GM18508 (cell line): ENCODE results near the gene SRSF12.
"Not testable (repeated sequence)": the region's sequence is repeated elsewhere in the genome, so short reads cannot be mapped to it uniquely, and the experiment has no call there.

Source experiments
- ATAC-seq: cut with Tn5 transposase; IDR thresholded peaks from one replicate; pipeline ENCODE4 v1.9.1; 2021; ENCODE audit warnings: moderate number of reproducible peaks; ENCODE audit not compliant: insufficient read depth, unreplicated experiment

SRSF12 gene

GRCh38 chr6:89079511-89080234 is 38.2 kb downstream of the SRSF12 start:
- no peak for ATAC-seq

- no peak for ATAC-seq
Measured at GRCh38 chr6:89073840-89074239, 44.0 kb downstream of the SRSF12 start.

GRCh38 chr6:89073014-89073620 is 44.8 kb downstream of the SRSF12 start:
- no peak for ATAC-seq

- no peak for ATAC-seq
Measured at GRCh38 chr6:89071036-89071435, 46.8 kb downstream of the SRSF12 start.

GRCh38 chr6:89069536-89070163 is 48.2 kb downstream of the SRSF12 start:
- no peak for ATAC-seq

GRCh38 chr6:89068695-89069094 is 49.2 kb downstream of the SRSF12 start:
- ATAC-seq = no peak

GRCh38 chr6:89067796-89068195 is 50.1 kb downstream of the SRSF12 start:
- ATAC-seq = no peak

GRCh38 chr6:89066940-89067646 is 50.8 kb downstream of the SRSF12 start:
- ATAC-seq = no peak

GRCh38 chr6:89066121-89066520 is 51.8 kb downstream of the SRSF12 start:
- ATAC-seq = not testable (repeated sequence)

- not testable (repeated sequence) for ATAC-seq
Measured at GRCh38 chr6:89064931-89065330, 52.9 kb downstream of the SRSF12 start.

- ATAC-seq = no peak
Measured at GRCh38 chr6:89063881-89064280, 54.0 kb downstream of the SRSF12 start.

- ATAC-seq = no peak
Measured at GRCh38 chr6:89059227-89059626, 58.6 kb downstream of the SRSF12 start.

GRCh38 chr6:89058627-89059026 is 59.2 kb downstream of the SRSF12 start:
- no peak for ATAC-seq

- ATAC-seq = no peak
Measured at GRCh38 chr6:89057759-89058158, 60.1 kb downstream of the SRSF12 start.

- no peak for ATAC-seq
Measured at GRCh38 chr6:89054208-89054607, 63.7 kb downstream of the SRSF12 start.

- no peak for ATAC-seq
Measured at GRCh38 chr6:89051676-89052075, 66.2 kb downstream of the SRSF12 start.

GRCh38 chr6:89050697-89051096 is 67.2 kb downstream of the SRSF12 start:
- no peak for ATAC-seq

- no peak for ATAC-seq
Measured at GRCh38 chr6:89050155-89050554, 67.7 kb downstream of the SRSF12 start.

- no peak for ATAC-seq
Measured at GRCh38 chr6:89048985-89049384, 68.9 kb downstream of the SRSF12 start.

GRCh38 chr6:89048288-89048923 is 69.5 kb downstream of the SRSF12 start:
- no peak for ATAC-seq

- no peak for ATAC-seq
Measured at GRCh38 chr6:89047473-89047872, 70.4 kb downstream of the SRSF12 start.
